Large intestine (tissue), 12 donors: ENCODE results near the gene IVNS1ABP. TPM values are rescaled to one million over a fixed set of nuclear protein-coding genes. Genes with fewer than 3 reads are reported as not detected.
A peak's percentile ranks its signal among the peaks of the same experiment; 100 is the strongest.
"Not testable (repeated sequence)": the region's sequence is repeated elsewhere in the genome, so short reads cannot be mapped to it uniquely, and the experiment has no call there.

Experiments
- DNase-seq, 2 donors: peaks; one replicate each; pipeline versions ENCODE4 v3.0.0 to v3.0.0-alpha.2; 2013
- H3K27ac ChIP-seq: one replicate; pipeline ENCODE4 v1.5.1; 2013; ENCODE audit warnings: low read length
- H3K27me3 ChIP-seq: 2 replicates; pipeline ENCODE4 v1.6.1; 2013; ENCODE audit warnings: low read length; ENCODE audit not compliant: control insufficient read depth, insufficient read depth
- H3K36me3 ChIP-seq: 2 replicates; pipeline ENCODE4 v1.6.1; 2013; ENCODE audit warnings: low read length; ENCODE audit not compliant: control insufficient read depth, insufficient read depth
- H3K4me1 ChIP-seq: one replicate; pipeline ENCODE4 v1.6.1; 2013; ENCODE audit warnings: low read length; ENCODE audit not compliant: control insufficient read depth, insufficient read depth
- H3K4me3 ChIP-seq: one replicate; pipeline ENCODE4 v1.5.1; 2013; ENCODE audit warnings: low read length
- H3K9me3 ChIP-seq: one replicate; pipeline ENCODE4 v1.6.1; 2013; ENCODE audit warnings: mild to moderate bottlenecking, low read depth, low read length, moderate library complexity; ENCODE audit not compliant: control insufficient read depth
- WGBS: methylation state at CpG from one replicate; pipeline ENCODE4 v1.1.5; 2013; ENCODE audit warnings: low lambda C conversion rate; ENCODE audit not compliant: insufficient coverage; 5-methylcytosine and 5-hydroxymethylcytosine counted together
- long read RNA-seq, 11 donors: transcript quantifications; one replicate each; lab custom pipeline, GENCODE V29; 2026
- polyA plus RNA-seq: library from polyadenylated mRNA; unstranded; fragments of 120-200 nt; gene quantifications from one replicate; pipeline ENCODE4 v1.2.1, GENCODE V29; 2013

IVNS1ABP gene
- 173 TPM for polyA plus RNA-seq
- long read RNA-seq, donor 1, full-length matches to known transcripts = 9 of 75 reads
- long read RNA-seq, donor 1, partial matches to known transcripts = 66 of 75 reads
- long read RNA-seq, donor 1, other reads (novel, unspliced or antisense) = 0 of 75 reads
- long read RNA-seq, donor 2, full-length matches to known transcripts = 29 of 104 reads
- long read RNA-seq, donor 2, partial matches to known transcripts = 75 of 104 reads
- long read RNA-seq, donor 2, other reads (novel, unspliced or antisense) = 0 of 104 reads
- long read RNA-seq, donor 3 = 0 reads
- long read RNA-seq, donor 4, full-length matches to known transcripts = 1 of 14 reads
- long read RNA-seq, donor 4, partial matches to known transcripts = 13 of 14 reads
- long read RNA-seq, donor 4, other reads (novel, unspliced or antisense) = 0 of 14 reads
- long read RNA-seq, donor 5, full-length matches to known transcripts = 10 of 52 reads
- long read RNA-seq, donor 5, partial matches to known transcripts = 42 of 52 reads
- long read RNA-seq, donor 5, other reads (novel, unspliced or antisense) = 0 of 52 reads
- long read RNA-seq, donor 6, full-length matches to known transcripts = 22 of 84 reads
- long read RNA-seq, donor 6, partial matches to known transcripts = 62 of 84 reads
- long read RNA-seq, donor 6, other reads (novel, unspliced or antisense) = 0 of 84 reads
- long read RNA-seq, donor 7, full-length matches to known transcripts = 9 of 60 reads
- long read RNA-seq, donor 7, partial matches to known transcripts = 51 of 60 reads
- long read RNA-seq, donor 7, other reads (novel, unspliced or antisense) = 0 of 60 reads
- long read RNA-seq, donor 8, full-length matches to known transcripts = 28 of 139 reads
- long read RNA-seq, donor 8, partial matches to known transcripts = 111 of 139 reads
- long read RNA-seq, donor 8, other reads (novel, unspliced or antisense) = 0 of 139 reads
- long read RNA-seq, donor 9, full-length matches to known transcripts = 17 of 120 reads
- long read RNA-seq, donor 9, partial matches to known transcripts = 103 of 120 reads
- long read RNA-seq, donor 9, other reads (novel, unspliced or antisense) = 0 of 120 reads
- long read RNA-seq, donor 10, full-length matches to known transcripts = 29 of 135 reads
- long read RNA-seq, donor 10, partial matches to known transcripts = 106 of 135 reads
- long read RNA-seq, donor 10, other reads (novel, unspliced or antisense) = 0 of 135 reads
- long read RNA-seq, donor 11, full-length matches to known transcripts = 14 of 79 reads
- long read RNA-seq, donor 11, partial matches to known transcripts = 65 of 79 reads
- long read RNA-seq, donor 11, other reads (novel, unspliced or antisense) = 0 of 79 reads

DNA sequence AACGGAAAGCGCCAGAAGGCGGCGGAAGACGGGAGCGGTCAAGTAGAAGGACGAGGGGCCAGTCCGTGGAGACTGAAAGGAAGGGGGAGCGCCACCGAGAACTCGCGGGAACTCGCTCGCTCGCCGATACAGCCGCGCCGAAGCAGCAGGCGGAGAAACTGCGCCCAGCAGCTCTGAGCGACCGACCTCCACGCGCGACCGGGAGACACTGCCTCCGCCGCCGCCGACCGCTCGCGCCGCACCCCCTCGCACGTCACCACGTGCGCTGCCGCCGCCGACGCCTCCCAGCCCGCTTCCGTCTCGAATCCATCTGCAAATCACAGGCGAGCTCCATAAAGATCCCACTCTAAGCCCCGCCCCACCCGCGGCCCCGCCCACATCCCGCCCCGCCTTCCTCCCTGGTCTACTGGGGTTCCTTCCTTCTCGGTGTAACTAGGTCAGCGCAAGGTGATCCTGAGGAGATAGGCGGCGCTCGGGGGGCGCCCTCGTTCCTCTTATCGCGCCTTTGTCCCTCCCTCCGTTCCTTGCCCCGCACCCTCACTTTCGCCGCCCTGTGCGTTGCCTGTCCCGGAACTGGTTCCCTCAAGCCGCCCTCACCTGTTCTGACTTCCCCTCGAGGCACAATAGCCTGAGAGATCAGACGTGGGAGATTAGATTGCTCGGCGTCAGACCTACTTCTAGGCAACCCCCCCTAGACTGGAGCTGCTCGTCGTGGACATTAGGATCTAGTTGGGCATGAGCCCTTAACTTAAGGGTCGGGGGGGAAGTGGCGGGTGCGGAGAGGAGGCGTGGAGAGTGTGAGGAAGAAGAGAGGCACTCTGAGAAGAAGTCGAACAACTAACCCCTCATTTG is at the start of gene IVNS1ABP:
Gene IVNS1ABP, minus strand, starts transcription at position 210 of the 852 bp plus-strand sequence. CDS start 7,750 bp downstream, outside the sequence.
- peak; percentile 97 for DNase-seq
- Histone ChIP-seq H3K9me3 (peaks cover 5% of the 10 kb centered on the region), H3K27me3 (no peaks in the 10 kb centered on the region), H3K36me3 (no peaks in the 10 kb centered on the region), H3K4me1 (peaks cover 9% of the 10 kb centered on the region), H3K27ac (peak within 1 kb of the TSS; percentile 99), H3K4me3 (peak within 1 kb of the TSS; percentile 98)
- WGBS = 0% methylated on average over 4 of the region's 80 CpGs

DNA sequence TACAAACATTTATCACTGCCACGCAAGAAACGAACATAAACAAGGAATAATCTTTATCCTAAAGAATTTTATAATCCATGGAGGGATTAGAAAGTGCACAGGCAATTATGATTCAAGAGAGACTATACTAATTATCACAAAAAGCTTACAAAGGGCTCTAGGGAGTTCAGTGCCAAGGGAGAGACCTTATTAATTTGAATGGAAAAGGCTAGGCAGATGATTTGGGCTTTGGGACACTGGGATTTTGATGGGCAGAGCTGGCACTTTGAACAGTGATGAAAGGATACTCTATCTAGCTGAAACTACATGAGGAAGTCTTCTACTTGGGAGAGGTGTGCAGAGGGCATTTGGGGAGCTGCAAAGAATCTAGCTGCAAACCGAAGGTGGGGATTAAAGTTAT is 48.9 kb upstream of the IVNS1ABP start:
- Histone ChIP-seq H3K27me3 (no peaks in the 10 kb centered on the region), H3K27ac (no peak overlapping the region), H3K4me1 (peaks cover 5% of the 10 kb centered on the region), H3K9me3 (no peaks in the 10 kb centered on the region), H3K36me3 (no peaks in the 10 kb centered on the region), H3K4me3 (no peak overlapping the region)
- WGBS = no CpG with 5 or more reads among the region's 3 CpGs
- no peak for DNase-seq

DNA sequence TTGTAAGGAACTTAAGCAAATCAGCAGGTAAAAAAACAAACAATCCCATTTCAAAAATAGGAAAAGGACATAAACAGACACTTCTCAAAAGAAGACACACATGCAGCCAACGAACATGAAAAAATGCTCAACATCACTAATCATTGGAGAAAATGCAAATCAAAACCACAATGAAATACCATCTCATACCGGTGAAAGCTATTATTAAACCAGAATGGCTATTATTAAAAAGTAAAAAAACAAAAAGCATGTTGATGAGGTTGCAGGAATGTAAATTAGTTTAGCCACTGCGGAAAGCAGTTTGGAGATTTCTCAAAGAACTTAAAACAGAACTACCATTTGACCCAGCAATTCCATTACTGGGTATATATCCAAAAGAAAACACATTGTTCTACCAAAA is 47.5 kb upstream of the IVNS1ABP start:
- 100% methylated on average over 2 of the region's 3 CpGs for WGBS
- not testable (repeated sequence) for H3K9me3 ChIP-seq, H3K27me3 ChIP-seq, DNase-seq, H3K36me3 ChIP-seq, H3K27ac ChIP-seq, H3K4me1 ChIP-seq, H3K4me3 ChIP-seq

DNA sequence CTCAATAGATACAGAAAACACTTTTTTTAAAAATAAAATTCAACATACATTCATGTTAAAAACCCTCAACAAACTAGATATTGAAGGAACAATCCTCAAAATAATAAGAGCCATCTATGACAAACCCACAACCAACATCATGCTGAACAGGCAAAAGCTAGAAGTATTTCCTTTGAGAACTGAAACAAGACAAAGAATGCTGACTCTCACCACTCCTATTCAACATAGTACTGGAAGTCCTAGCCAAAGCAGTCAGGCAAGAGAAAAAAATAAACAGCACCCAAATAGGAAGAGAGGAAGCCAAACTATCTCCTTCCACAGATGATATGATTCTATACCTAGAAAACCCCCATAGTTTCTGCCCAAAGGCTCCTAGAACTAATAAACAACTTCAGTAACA is 46.2 kb upstream of the IVNS1ABP start:
- Histone ChIP-seq H3K4me3 (no peak overlapping the region), H3K9me3 (no peaks in the 10 kb centered on the region), H3K27ac (no peak overlapping the region), H3K27me3 (no peaks in the 10 kb centered on the region), H3K36me3 (no peaks in the 10 kb centered on the region), H3K4me1 (peaks cover 5% of the 10 kb centered on the region)
- DNase-seq = no peak

DNA sequence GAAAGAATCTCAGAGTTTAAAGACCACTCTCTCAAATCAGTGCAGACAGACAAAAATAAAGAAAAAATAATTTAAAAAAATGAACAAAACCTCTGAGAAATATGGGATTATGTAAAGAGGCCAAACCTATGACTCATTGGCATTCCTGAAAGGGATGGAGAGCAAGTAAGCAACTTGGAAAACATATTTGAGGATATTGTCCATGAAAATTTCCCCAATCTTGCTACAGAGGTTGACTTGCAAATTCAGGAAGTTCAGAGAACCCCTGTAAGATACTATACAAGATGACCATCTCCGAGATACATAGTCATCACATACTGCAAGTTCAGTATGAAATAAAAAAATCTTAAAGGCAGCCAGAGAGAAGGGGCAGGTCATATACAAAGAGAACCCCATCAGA is 43.7 kb upstream of the IVNS1ABP start:
- Histone ChIP-seq H3K27me3 (no peaks in the 10 kb centered on the region), H3K4me3 (no peak overlapping the region), H3K36me3 (no peaks in the 10 kb centered on the region), H3K27ac (no peak overlapping the region), H3K4me1 (no peaks in the 10 kb centered on the region), H3K9me3 (no peaks in the 10 kb centered on the region)
- WGBS = no CpG with 5 or more reads among the region's 1 CpG
- DNase-seq = no peak

DNA sequence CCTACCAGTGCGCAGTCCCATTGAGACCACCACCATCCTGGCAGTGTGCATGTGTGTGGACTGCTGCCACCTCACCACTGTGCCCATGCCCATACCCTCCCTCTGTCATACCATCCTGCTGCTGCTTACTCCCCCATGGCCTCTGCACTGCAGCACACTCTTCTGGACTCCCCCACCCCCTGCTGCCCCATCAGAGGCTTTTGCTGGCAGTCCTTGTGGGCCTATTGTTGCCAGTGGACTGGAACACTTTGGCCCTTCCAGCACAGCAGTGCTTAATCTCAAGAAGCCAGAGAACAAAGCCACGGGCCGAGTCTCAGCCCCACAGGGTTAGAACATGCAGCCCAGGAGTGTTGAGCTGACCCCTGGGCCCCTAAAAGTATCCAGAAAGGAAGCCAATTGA is 41.9 kb upstream of the IVNS1ABP start:
- no peaks in the 10 kb centered on the region for H3K9me3 ChIP-seq
- no peaks in the 10 kb centered on the region for H3K27me3 ChIP-seq
- 100% methylated on average over 1 of the region's 3 CpGs for WGBS

DNA sequence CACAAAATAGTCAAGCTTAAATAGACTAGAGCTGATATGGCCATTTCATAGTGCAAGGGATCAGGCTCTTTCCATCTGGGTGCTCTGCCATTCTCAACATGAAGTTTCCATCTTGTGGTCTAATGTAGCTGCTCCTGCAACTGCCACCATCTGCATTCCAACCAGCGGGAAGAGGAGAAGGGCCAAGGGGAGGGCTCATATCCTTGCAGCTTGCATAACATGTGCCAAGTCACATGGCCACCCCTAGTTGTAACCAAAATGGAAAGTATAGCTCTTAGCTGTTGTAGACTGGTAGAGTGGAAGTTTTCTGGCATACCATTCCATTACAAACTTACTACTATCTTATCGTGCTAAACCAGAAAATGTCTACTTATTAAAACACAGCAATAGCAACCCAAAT is 38.9 kb upstream of the IVNS1ABP start:
- no peak overlapping the region for H3K27ac ChIP-seq
- no peaks in the 10 kb centered on the region for H3K9me3 ChIP-seq
- no peak for DNase-seq
- WGBS = no CpG with 5 or more reads among the region's 2 CpGs
- no peak overlapping the region for H3K4me3 ChIP-seq
- peaks cover 5% of the 10 kb centered on the region for H3K4me1 ChIP-seq
- no peaks in the 10 kb centered on the region for H3K36me3 ChIP-seq
- no peaks in the 10 kb centered on the region for H3K27me3 ChIP-seq

More for the DNA sequence above, 41.9 kb upstream of the IVNS1ABP start:
- Histone ChIP-seq H3K4me3 (no peak overlapping the region), H3K27ac (no peak overlapping the region), H3K36me3 (no peaks in the 10 kb centered on the region), H3K4me1 (no peaks in the 10 kb centered on the region)
- DNase-seq = no peak

DNA sequence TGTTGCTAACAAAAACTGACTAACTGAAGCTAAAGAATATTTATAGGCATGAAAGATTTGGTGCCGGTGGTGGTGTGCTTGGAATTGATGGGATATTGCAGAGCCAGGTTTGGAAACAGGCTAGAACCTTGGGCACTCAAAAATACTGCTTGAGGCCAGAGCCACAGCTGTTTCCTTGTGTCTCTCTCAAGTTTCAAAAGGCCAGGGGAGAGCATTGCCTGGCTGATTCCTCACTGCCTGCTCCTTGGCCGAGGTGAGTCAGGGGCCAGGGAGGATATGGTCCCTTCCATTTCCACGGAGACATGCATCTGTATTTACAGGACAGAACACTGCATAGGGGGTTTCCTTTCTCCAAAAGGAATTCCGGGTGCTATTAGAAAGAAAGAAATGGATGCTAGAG is 36.1 kb upstream of the IVNS1ABP start:
- Histone ChIP-seq H3K36me3 (no peaks in the 10 kb centered on the region), H3K9me3 (no peaks in the 10 kb centered on the region), H3K27ac (no peak overlapping the region), H3K4me3 (no peak overlapping the region), H3K4me1 (peaks cover 25% of the 10 kb centered on the region), H3K27me3 (no peaks in the 10 kb centered on the region)
- 100% methylated on average over 1 of the region's 4 CpGs for WGBS
- DNase-seq = no peak

DNA sequence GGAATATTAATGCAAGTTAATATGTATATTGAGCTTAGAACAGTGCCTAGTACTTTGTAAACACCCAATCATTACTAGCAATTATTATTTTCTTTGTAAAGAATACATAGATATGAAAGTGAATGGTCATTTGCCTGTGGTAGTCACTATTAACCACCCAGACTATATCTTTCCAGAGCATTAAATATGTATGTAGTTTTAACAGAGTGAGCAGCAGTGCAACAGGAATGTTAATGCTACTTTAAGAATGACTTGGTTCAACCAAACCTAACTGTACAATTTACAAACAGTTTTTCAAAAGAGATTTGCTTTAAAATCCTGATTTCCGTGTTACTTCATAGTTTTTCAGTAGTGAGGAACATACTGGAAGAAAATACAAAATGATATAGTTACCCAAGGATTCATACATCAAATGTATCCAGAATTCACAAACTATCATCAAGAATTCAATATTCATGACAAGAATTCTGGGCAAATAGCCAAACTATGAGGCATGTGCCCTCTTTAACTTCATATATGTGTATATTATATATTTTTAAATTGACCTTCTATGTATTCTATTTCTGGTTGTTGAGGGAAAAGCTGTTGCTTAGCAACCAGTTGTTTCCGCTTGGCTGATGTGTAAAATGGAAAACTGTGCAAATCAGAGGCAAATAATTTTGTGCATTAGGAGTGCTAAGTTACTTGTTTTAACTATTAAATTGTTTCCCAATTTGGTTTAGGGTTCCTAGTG is 34.9 kb upstream of the IVNS1ABP start:
- H3K9me3 ChIP-seq = no peaks in the 10 kb centered on the region
- peaks cover 26% of the 10 kb centered on the region for H3K4me1 ChIP-seq
- H3K4me3 ChIP-seq = no peak overlapping the region
- no CpG with 5 or more reads among the region's 2 CpGs for WGBS
- no peak overlapping the region for H3K27ac ChIP-seq
- no peaks in the 10 kb centered on the region for H3K36me3 ChIP-seq
- no peaks in the 10 kb centered on the region for H3K27me3 ChIP-seq
- DNase-seq = no peak
